Breast epithelium (tissue), 4 donors: Measurements from ENCODE around the gene KMT5C. TPM values are rescaled to one million over a fixed set of nuclear protein-coding genes. Genes with fewer than 3 reads are reported as not detected.

ENCODE experiments used
- DNase-seq, 2 donors: peaks; one replicate each; pipeline ENCODE4 v3.0.0-alpha.2; 2019; ENCODE audit warnings: low spot score in 2 of 2
- H3K27ac ChIP-seq, 2 donors: fragments of 200-600 bp; sonication (generic) in 1 of 2; one replicate each; pipeline ENCODE4 v1.5.1; 2016 to 2019; ENCODE audit warnings: mild to moderate bottlenecking in 1 of 2
- H3K27me3 ChIP-seq, 2 donors: fragments of 200-600 bp; sonication (generic) in 1 of 2; one replicate each; pipeline versions ENCODE4 v1.5.1 to v1.6.0; 2017 to 2019; ENCODE audit warnings: control low read depth in 1 of 2, mild to moderate bottlenecking in 1 of 2
- H3K36me3 ChIP-seq: fragments of 200-600 bp; one replicate; pipeline ENCODE4 v1.5.1; 2019
- H3K4me1 ChIP-seq, 2 donors: fragments of 200-600 bp; sonication (generic); one replicate each; pipeline ENCODE4 v1.5.1; 2016 to 2019; ENCODE audit warnings: control low read depth in 1 of 2
- H3K4me3 ChIP-seq, 3 donors: fragments of 200-600 bp; sonication (generic); 1 replicate in 2 of 3; 2 replicates in 1 of 3; pipeline ENCODE4 v1.5.1; 2016 to 2019; ENCODE audit warnings: mild to moderate bottlenecking in 3 of 3, moderate library complexity in 2 of 3
- H3K9me3 ChIP-seq, 2 donors: fragments of 200-600 bp; sonication (generic) in 1 of 2; one replicate each; pipeline ENCODE4 v1.5.1; 2016 to 2019; ENCODE audit warnings: control low read depth in 1 of 2
- CTCF ChIP-seq, 3 donors: fragments of 450-650 bp; IDR thresholded peaks; one replicate each; pipeline ENCODE4 v1.5.1; 2016 to 2017; ENCODE audit warnings: antibody characterized with exemption in 3 of 3, mild to moderate bottlenecking in 3 of 3, moderate library complexity in 3 of 3
- POLR2A ChIP-seq: fragments of 450-650 bp; IDR thresholded peaks from one replicate; pipeline ENCODE4 v1.6.1; 2016; ENCODE audit warnings: antibody characterized with exemption, mild to moderate bottlenecking, moderate library complexity
- POLR2AphosphoS5 ChIP-seq, 3 donors: sonication (generic); formaldehyde crosslinking; IDR thresholded peaks; one replicate each; pipeline ENCODE4 v1.6.1; 2017; ENCODE audit warnings: antibody characterized with exemption in 3 of 3
- intact Hi-C: fragments of 100-400 bp; cut with DNase I; formaldehyde crosslinking; loops from one replicate; pipeline ENCODE4 v1.15.1; 2023; ENCODE audit warnings: low total_unique reads
- total RNA-seq, 3 donors: library from RNA; depleted of rRNA; stranded (reverse); fragments of >200 nt; gene quantifications; one replicate each; pipeline ENCODE4 v1.1.0, GENCODE V29; 2016

The KMT5C gene
- total RNA-seq, 3 donors from 2014 or later = 6.1 to 20.8 (median 18.4) TPM

- DNase-seq = peak in 1 of 2 donors; percentile 81
- no peak overlapping the region for H3K4me3 ChIP-seq
- peak overlapping the region in 1 of 2 donors; percentile 19 for H3K27ac ChIP-seq
- no peaks in the 10 kb centered on the region for H3K36me3 ChIP-seq
- no peaks in the 10 kb centered on the region for H3K9me3 ChIP-seq
- intact Hi-C loops = no loop called here
- peaks cover 0 to 2% of the 10 kb centered on the region in 2 donors for H3K27me3 ChIP-seq
- no peaks in the 10 kb centered on the region for H3K4me1 ChIP-seq
- no peak for TF ChIP-seq POLR2AphosphoS5 (IDR thresholded peaks at IDR 0.05)
These were observed 23.6 kb upstream of the KMT5C start for GRCh38 chr19:55315956-55316525.

- TF ChIP-seq POLR2A (no peak), POLR2AphosphoS5 (IDR thresholded peaks at IDR 0.05) (no peak), CTCF (IDR thresholded peaks at IDR 0.05) (no peak)
- Histone ChIP-seq H3K27me3 (peaks cover 0 to 5% of the 10 kb centered on the region in 2 donors), H3K4me3 (no peak overlapping the region), H3K27ac (peak overlapping the region in 1 of 2 donors; percentile 19), H3K9me3 (no peaks in the 10 kb centered on the region), H3K4me1 (no peaks in the 10 kb centered on the region), H3K36me3 (no peaks in the 10 kb centered on the region)
- no peak for DNase-seq
- intact Hi-C loops = no loop called here
These were observed 23.0 kb upstream of the KMT5C start for GRCh38 chr19:55316646-55317045.

- peaks cover 0 to 5% of the 10 kb centered on the region in 2 donors for H3K27me3 ChIP-seq
These were observed 19.9 kb upstream of the KMT5C start for GRCh38 chr19:55319785-55320184.

GRCh38 chr19:55320844-55321419 lies 18.7 kb upstream of the KMT5C start:
- no peak for DNase-seq
- intact Hi-C loops = no loop called here
- TF ChIP-seq POLR2AphosphoS5 (IDR thresholded peaks at IDR 0.05) = no peak
- no peak for TF ChIP-seq CTCF (IDR thresholded peaks at IDR 0.05)
- TF ChIP-seq POLR2A = no peak

More at GRCh38 chr19:55319785-55320184, 19.9 kb upstream of the KMT5C start:
- intact Hi-C loops = no loop called here
- Histone ChIP-seq H3K4me1 (no peaks in the 10 kb centered on the region), H3K36me3 (no peaks in the 10 kb centered on the region), H3K27ac (no peak overlapping the region), H3K9me3 (no peaks in the 10 kb centered on the region), H3K4me3 (no peak overlapping the region)
- DNase-seq = no peak
- TF ChIP-seq POLR2A = no peak
- TF ChIP-seq CTCF (IDR thresholded peaks at IDR 0.05) = no peak
- TF ChIP-seq POLR2AphosphoS5 (IDR thresholded peaks at IDR 0.05) = no peak

GRCh38 chr19:55321466-55322137 lies 18.1 kb upstream of the KMT5C start:
- H3K27me3 ChIP-seq = peaks cover 0 to 5% of the 10 kb centered on the region in 2 donors
- no peak for DNase-seq
- TF ChIP-seq POLR2A = no peak
- TF ChIP-seq CTCF (IDR thresholded peaks at IDR 0.05) = no peak
- TF ChIP-seq POLR2AphosphoS5 (IDR thresholded peaks at IDR 0.05) = no peak
- H3K4me1 ChIP-seq = no peaks in the 10 kb centered on the region
- H3K27ac ChIP-seq = no peak overlapping the region
- H3K9me3 ChIP-seq = no peaks in the 10 kb centered on the region
- no peaks in the 10 kb centered on the region for H3K36me3 ChIP-seq
- no peak overlapping the region for H3K4me3 ChIP-seq
- intact Hi-C loops = no loop called here

More at GRCh38 chr19:55320844-55321419, 18.7 kb upstream of the KMT5C start:
- Histone ChIP-seq H3K27ac (no peak overlapping the region), H3K9me3 (no peaks in the 10 kb centered on the region), H3K4me1 (no peaks in the 10 kb centered on the region), H3K4me3 (no peak overlapping the region), H3K36me3 (no peaks in the 10 kb centered on the region), H3K27me3 (peaks cover 0 to 5% of the 10 kb centered on the region in 2 donors)
